Ovary (tissue), 3 donors: ENCODE results near the gene TEX36.

Source experiments
- POLR2A ChIP-seq: fragments of 450-650 bp; IDR thresholded peaks from one replicate; pipeline ENCODE4 v1.6.1; 2017; ENCODE audit warnings: antibody characterized with exemption, mild to moderate bottlenecking, moderate library complexity
- TF ChIP-seq, protein P1 (sequence below), 3 donors: fragments of 450-650 bp in 2 of 3; fragments of 200-600 bp in 1 of 3; IDR thresholded peaks; one replicate each; pipeline versions ENCODE4 v1.5.1 to v1.8.0; 2016 to 2022; ENCODE audit warnings: antibody characterized with exemption in 3 of 3, mild to moderate bottlenecking in 1 of 3
- donor health status: DM: no; HTN: no; CAD: no.

DNA sequence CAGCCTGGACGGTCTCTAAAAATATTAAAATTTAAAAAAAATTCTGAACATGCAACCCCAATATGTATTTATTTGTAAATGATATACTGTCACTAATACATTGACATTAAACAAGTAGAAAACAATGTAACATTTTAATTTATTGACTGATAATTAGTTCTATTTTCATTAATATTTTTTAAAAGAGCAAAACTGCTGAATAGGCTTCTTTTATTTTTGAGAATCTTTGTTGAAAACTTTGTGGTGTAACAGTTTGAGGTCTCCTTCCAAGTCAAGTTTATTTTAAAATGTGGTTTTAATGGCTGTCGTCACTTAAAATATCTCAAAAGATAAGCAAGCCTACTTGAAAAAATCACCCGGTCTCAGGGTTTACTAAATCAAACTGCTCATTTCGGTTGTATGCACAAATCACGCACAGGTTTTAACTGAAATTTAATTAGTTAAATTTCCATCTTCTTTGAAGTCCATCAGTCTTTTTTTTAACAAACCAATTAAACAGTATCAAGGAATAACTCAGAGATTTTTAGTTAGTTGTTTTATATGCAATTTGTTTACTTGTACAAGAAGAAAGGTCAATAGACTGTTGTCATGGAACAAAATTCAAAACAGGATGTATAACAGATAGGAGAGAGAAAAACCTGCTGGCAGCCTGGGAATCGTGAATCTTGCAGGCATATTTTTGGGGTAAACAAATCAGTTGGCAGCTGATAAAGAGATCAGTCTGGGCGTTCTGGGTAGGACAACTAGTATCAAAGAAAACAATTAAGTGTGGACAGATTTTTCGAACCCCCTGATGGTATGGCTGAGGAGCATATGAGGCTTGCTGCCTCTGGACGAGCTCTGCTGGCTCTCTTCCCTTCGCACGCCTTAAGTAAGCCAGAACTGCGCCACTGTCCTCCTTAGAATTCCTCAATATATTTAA lies 26.9 kb upstream of the TEX36 start:
- TF ChIP-seq, protein P1, sequence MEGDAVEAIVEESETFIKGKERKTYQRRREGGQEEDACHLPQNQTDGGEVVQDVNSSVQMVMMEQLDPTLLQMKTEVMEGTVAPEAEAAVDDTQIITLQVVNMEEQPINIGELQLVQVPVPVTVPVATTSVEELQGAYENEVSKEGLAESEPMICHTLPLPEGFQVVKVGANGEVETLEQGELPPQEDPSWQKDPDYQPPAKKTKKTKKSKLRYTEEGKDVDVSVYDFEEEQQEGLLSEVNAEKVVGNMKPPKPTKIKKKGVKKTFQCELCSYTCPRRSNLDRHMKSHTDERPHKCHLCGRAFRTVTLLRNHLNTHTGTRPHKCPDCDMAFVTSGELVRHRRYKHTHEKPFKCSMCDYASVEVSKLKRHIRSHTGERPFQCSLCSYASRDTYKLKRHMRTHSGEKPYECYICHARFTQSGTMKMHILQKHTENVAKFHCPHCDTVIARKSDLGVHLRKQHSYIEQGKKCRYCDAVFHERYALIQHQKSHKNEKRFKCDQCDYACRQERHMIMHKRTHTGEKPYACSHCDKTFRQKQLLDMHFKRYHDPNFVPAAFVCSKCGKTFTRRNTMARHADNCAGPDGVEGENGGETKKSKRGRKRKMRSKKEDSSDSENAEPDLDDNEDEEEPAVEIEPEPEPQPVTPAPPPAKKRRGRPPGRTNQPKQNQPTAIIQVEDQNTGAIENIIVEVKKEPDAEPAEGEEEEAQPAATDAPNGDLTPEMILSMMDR (IDR thresholded peaks at IDR 0.05): no peak
- TF ChIP-seq POLR2A: no peak
